GM21576 (cell line): ENCODE data around the gene PPP1R1B.

Experiments used
- ATAC-seq: cut with Tn5 transposase; IDR thresholded peaks from one replicate; pipeline ENCODE4 v1.9.1; 2021; ENCODE audit warnings: mild to moderate bottlenecking, moderate library complexity; ENCODE audit not compliant: unreplicated experiment

Gene PPP1R1B

GRCh38 chr17:39631403-39631802 is 4.7 kb downstream of the PPP1R1B start:
- no peak for ATAC-seq

GRCh38 chr17:39632153-39632941 is 5.6 kb downstream of the PPP1R1B start:
- no peak for ATAC-seq

DNA sequence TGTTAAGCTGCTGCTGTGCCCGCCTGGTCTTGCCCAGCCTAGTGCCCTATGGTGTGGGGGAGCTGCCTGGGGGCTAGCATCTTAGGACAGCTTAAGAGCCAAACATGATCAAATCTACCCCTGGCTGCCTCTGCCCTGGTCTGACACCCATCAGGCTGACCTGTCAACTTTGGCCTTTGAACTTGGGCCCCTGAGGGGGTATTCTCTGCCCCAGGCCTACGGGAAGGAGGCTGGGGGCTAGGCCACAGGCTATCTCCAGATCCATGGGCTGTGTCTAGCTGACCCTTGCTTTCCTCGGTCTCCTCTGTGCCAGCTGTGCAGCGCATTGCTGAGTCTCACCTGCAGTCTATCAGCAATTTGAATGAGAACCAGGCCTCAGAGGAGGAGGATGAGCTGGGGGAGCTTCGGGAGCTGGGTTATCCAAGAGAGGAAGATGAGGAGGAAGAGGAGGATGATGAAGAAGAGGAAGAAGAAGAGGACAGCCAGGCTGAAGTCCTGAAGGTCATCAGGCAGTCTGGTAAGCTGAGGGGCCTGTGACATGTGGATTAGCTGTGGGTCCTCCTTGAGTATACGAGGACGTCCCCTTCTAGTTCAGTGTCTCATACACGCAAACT is 6.9 kb downstream of the PPP1R1B start:
- no peak for ATAC-seq

DNA sequence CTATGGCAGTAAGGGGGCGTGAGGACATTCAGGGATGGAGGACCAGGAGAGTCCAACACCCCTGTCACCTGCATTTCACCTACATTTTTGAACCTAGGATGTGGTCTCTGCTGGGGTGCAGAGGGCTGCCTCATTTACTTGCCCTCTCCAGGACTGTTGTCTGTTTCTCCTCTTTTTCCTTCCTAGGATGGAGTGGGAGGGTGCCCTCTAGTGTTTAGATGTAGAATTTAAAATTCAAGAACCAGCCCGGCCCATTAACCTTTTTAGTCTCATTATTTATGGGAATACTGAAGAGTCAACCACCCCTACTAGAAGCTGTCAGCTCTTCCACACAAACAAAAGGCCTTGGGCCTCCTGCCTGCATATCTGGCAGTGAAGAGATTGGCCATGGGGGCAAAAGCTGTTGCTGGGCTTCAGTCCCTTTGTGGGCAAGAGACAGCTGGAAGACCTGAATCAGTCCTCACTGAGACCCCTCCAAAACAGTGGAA is 7.7 kb downstream of the PPP1R1B start:
- ATAC-seq, result no peak

DNA sequence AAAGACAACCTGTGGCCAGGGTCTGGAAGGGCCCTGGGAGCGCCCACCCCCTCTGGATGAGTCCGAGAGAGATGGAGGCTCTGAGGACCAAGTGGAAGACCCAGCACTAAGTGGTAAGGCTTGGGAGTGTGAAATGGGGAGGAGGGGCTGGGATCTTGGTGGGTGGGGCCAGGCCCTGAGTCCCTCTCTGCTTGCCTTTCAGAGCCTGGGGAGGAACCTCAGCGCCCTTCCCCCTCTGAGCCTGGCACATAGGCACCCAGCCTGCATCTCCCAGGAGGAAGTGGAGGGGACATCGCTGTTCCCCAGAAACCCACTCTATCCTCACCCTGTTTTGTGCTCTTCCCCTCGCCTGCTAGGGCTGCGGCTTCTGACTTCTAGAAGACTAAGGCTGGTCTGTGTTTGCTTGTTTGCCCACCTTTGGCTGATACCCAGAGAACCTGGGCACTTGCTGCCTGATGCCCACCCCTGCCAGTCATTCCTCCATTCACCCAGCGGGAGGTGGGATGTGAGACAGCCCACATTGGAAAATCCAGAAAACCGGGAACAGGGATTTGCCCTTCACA is 8.9 kb downstream of the PPP1R1B start:
- ATAC-seq, result no peak

GRCh38 chr17:39636587-39636926 is 9.8 kb downstream of the PPP1R1B start:
- no peak for ATAC-seq

DNA sequence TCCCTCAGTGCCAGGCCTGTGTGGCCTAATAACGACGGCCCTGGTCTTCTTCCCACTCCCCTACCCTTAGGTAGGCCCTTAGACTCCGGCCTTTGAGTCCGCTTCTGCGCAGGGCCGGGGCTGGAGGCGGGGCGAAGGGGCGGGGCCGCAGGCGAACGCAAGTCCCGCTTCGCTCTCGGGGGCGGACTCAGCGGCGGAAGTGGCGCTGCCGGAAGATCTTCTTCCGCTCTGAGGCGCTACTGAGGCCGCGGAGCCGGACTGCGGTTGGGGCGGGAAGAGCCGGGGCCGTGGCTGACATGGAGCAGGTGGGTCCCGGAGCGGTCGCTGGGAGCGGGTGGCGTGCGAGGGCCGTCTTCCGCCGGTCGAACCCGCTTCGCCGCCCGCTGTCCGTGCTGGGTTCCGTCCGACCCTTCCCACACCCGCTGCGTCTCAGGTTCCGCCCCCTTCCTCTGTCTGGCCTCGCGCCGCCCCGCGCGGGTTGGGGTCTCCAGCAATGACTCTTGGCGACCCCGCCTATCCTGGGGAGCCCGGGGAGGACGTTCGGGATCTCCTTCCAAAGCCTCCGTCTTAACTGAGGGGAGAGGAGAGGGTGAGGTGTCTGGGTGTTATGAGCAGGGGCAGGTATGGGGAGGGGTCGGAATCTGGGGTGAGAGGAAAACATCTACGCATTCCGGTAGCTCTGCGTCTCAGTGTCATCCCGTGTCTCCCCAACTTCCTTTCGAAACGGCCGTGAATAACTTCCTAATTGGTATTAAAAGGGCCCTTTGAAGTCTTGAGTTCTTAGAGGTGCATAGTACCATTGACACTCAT is 10.4 kb downstream of the PPP1R1B start, which contains the start of gene STARD3:
Gene STARD3, plus strand, starts transcription at position 218 of the 810 bp plus-strand sequence. CDS start 16,388 bp downstream, outside the sequence.
- ATAC-seq, result peak; percentile 75

DNA sequence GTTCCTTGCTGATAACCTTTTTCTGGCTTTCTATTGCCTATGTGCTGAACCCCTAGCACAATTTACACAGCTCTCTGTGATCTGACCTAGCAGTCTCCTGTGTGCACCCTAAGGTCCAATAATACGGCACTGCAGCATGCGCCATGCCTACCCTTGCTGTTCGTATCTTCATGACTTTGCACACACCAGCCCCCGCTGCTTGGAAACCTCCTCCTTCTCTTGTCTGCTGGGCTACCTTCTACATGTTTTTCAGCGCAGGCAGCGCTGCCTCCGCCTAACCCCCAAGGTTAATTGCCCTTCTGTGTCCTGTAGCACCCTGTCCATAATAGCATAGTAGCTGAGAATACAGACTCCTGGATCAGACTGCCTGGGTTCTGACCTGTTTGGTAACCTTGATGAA is 11.6 kb downstream of the PPP1R1B start:
- ATAC-seq, result no peak

DNA sequence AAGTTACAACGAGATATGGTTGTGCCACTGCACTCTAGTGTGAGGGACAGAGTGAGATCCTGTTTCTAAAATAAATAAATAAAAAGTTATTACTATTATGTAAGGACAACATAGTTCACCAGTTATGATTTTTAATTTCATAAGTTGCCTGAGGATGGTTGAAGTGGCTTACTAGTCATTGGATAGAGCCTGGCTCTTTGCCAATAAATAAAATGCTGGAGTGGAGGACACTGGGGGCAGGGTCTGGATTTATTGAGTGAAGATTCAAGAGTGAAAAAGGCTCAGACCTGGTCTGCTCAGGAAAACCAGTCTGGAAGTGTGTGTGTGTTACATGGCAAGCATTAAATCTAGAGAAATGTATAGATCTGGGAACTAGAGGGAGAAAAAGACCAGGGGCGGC is 12.3 kb downstream of the PPP1R1B start:
- ATAC-seq, result no peak

DNA sequence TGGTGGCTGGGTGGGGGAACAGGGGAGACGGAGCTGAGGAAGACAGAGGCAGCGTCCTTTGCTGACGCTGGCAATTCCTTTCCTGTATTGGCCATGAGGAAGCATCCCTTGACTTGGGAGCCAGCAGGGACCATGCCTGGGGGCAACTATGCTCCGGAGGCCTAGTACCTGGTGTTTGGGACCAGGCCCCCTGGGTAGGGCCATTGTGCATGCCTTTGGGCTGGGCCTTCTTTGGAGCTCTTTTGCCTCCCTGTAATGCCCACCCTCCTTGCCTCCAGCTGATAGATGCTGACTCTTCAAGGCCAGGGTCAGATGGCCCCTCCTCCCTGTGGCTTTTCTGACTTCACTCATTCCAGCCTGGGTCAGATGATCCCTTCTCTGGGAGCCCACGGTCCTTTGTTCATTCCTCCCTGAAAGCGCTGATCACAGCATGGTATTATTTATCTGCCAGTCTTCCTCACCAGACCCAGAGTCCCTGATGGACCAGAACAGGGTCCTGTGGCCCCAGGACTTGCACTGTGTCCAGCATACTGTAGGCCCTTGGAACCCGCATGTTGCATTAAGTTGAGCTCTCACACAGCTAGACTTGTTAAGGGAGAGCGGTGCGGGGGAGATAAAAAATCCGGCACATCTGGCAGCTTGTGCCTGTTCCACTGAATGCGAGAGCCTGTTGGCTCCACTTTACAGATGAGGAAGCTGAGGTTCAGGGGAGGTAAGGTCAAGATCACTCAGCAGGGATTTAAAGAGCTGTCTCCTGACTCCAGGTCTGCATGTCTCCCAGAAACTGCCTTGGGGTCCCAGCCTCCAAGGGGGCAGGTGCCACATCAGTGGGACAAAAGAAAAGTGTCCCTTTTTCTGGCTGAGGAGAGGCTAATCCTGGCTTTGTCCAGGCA is 13.1 kb downstream of the PPP1R1B start:
- no peak for ATAC-seq

DNA sequence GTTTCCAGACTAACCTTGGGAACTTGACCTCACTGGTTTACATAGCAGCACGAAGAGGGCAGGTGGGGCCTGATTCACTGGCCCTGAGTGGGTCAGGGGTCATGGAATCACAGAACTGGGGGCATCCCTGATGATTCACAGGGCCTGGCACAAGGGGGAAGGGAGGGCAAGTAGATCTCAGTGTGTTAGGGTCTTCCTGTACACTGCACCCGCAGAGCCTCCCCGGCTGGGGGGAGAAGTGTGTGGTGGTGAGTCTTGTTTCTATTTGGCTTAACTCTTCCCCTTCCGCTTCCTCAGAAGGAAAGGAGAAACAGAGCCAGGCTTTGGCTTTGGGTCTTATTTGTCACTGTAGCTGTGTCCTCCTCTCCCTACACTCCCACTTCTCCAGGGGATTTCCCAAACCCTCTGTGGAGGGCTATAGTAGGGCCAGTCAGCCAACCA is 13.9 kb downstream of the PPP1R1B start:
- ATAC-seq, result no peak

GRCh38 chr17:39641097-39641496 is 14.3 kb downstream of the PPP1R1B start:
- no peak for ATAC-seq

- ATAC-seq, result no peak
These were observed 15.1 kb downstream of the PPP1R1B start for GRCh38 chr17:39641883-39642282.

DNA sequence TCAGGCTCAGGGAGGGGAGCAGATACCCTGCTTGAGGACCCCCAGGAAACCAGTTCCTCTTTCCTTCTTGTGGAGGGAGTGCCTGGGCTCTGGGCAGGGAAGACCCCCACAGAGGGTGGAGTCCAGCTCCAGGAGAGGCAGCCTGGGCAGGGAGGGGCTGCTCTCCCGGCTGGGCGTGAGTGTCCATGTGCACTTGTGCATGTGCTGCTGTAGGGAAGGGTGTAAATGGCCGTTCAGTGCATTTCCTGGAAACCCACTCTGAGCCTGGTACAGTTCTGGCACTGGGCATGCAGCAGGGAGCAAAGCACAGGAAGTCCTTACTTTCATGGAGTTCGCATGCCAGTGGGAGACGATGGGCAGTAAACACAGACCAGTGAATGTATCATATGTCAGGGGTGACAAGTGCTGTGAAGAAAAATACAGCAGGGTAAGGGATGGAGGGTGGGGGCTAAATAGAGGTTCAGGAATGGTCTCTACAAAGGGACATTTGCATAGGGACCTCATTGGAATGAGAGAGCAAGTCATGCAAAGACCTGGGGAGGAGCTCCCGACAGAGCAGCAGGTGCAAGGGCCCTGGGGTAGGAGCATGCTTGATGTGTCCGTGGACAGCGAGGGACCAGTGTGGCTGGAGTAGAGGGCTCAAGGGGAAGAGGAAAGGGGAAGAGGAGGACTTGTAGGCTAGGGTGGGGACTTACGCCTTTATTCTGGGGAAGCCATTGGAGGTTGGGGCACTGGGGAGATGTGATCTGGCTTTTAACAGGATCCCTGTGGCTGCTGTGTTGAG is 15.7 kb downstream of the PPP1R1B start:
- ATAC-seq, result no peak

DNA sequence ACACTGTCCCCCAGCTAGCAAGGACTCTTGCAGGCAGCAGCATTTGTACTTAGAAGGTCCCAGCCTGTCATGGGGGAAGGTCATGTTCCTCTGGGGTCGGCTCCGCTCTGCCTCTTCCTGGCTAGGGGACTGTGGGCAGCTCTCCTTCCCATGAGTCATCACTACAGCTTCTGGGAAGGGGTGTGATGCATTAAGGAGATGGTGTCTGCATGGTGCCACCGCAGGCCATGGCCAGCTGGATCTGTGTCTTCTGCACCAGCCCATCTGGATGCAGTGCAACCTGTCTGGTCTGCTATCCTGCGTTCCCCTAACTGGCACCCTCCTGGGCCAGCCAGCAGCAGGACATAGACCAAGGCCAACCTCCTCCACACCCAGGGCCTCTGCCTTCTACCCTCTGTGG is 16.5 kb downstream of the PPP1R1B start:
- ATAC-seq, result no peak

- ATAC-seq, result no peak
These were observed 20.5 kb downstream of the PPP1R1B start for GRCh38 chr17:39647256-39647655.

- no peak for ATAC-seq
These were observed 22.0 kb downstream of the PPP1R1B start for GRCh38 chr17:39648616-39649366.

GRCh38 chr17:39650121-39650579 is 23.4 kb downstream of the PPP1R1B start:
- ATAC-seq, result no peak
